H1 (cell line): Measurements from ENCODE around the gene LYRM7. TPM values are rescaled to one million over a fixed set of nuclear protein-coding genes. Genes with fewer than 3 reads are reported as not detected.

Source experiments
- CTCF ChIA-PET: fragments of 300-600 bp; sonication (Branson Sonifier 250); formaldehyde crosslinking; loops from one replicate; lab custom pipeline; 2021; ENCODE audit not compliant: partially characterized antibody; lab: Charles Lee
- POLR2A ChIA-PET: fragments of 300-600 bp; sonication (Branson Sonifier 250); formaldehyde crosslinking; loops from one replicate; lab custom pipeline; 2021; ENCODE audit warnings: inconsistent platforms; ENCODE audit not compliant: partially characterized antibody; lab: Charles Lee
- DNase-seq, 2 experiments: peaks; one replicate each; pipeline versions ENCODE4 v3.0.0 to v3.0.0-alpha.2; 2010 to 2022; ENCODE audit warnings: low spot score in 2 of 2, low read depth in 1 of 2, mixed read lengths in 1 of 2
- FAIRE-seq: peaks from 2 replicates; lab custom pipeline; 2011; peaks lifted over from hg19 to GRCh38; lab: Jason Lieb, UNC
- H2AFZ ChIP-seq: 2 replicates; pipeline ENCODE4 v1.8.1; 2012; ENCODE audit warnings: low read length, inconsistent platforms
- H2AK5ac ChIP-seq: 2 replicates; pipeline ENCODE4 v1.6.1; 2013; ENCODE audit warnings: low read depth, low read length
- H2BK120ac ChIP-seq: replicated peaks from 2 replicates; pipeline ENCODE3; 2013; ENCODE audit warnings: low read depth, low read length, inconsistent platforms
- H2BK12ac ChIP-seq: 2 replicates; pipeline ENCODE4 v1.6.1; 2013; ENCODE audit warnings: low read depth, low read length
- H2BK15ac ChIP-seq: 2 replicates; pipeline ENCODE4 v1.6.1; 2013; ENCODE audit warnings: low read length
- H2BK20ac ChIP-seq: 2 replicates; pipeline ENCODE4 v1.6.1; 2013; ENCODE audit warnings: low read length
- H2BK5ac ChIP-seq: 2 replicates; pipeline ENCODE4 v1.6.1; 2013; ENCODE audit warnings: low read depth, low read length
- H3K14ac ChIP-seq: 2 replicates; pipeline ENCODE4 v1.6.1; 2013; ENCODE audit warnings: inconsistent platforms; ENCODE audit not compliant: insufficient read length
- H3K18ac ChIP-seq: 2 replicates; pipeline ENCODE4 v1.6.1; 2013; ENCODE audit warnings: low read length; ENCODE audit errors: extremely low read depth
- H3K23ac ChIP-seq: 2 replicates; pipeline ENCODE4 v1.6.1; 2013; ENCODE audit warnings: inconsistent platforms; ENCODE audit not compliant: insufficient read length
- H3K23me2 ChIP-seq: 2 replicates; pipeline ENCODE4 v1.6.1; 2013; ENCODE audit warnings: low read depth, low read length
- H3K27ac ChIP-seq: 2 replicates; pipeline ENCODE4 v1.6.1; 2011; ENCODE audit warnings: low read depth, low read length, inconsistent platforms
- H3K27me3 ChIP-seq, 4 experiments: replicated peaks in 1 of 4; 1 replicate in 1 of 4; 2 replicates in 3 of 4; pipeline versions ENCODE4 v1.6.1 to v1.8.1; 2011 to 2013; ENCODE audit warnings: low read length in 3 of 4, mild to moderate bottlenecking in 3 of 4, inconsistent platforms in 2 of 4, mixed read lengths in 2 of 4, moderate library complexity in 1 of 4; ENCODE audit not compliant: control insufficient read depth in 3 of 4, insufficient read depth in 3 of 4; ENCODE audit errors: extremely low read depth in 1 of 4
- H3K36me3 ChIP-seq, 4 experiments: 2 replicates each; pipeline versions ENCODE4 v1.6.1 to v1.8.1; 2011 to 2013; ENCODE audit warnings: mild to moderate bottlenecking in 4 of 4, low read length in 3 of 4, moderate library complexity in 2 of 4, control low read depth in 1 of 4, inconsistent platforms in 1 of 4; ENCODE audit not compliant: insufficient read depth in 4 of 4, control insufficient read depth in 2 of 4
- H3K4ac ChIP-seq: replicated peaks from 2 replicates; pipeline ENCODE3; 2013; ENCODE audit warnings: low read length, low read depth, mixed read lengths, inconsistent platforms; ENCODE audit not compliant: insufficient read length
- H3K4me1 ChIP-seq, 4 experiments: replicated peaks in 1 of 4; 1 replicate in 1 of 4; 2 replicates in 3 of 4; pipeline versions ENCODE4 v1.6.1 to v1.8.1; 2011 to 2013; ENCODE audit warnings: low read length in 3 of 4, inconsistent platforms in 2 of 4, mixed read lengths in 1 of 4; ENCODE audit not compliant: insufficient read depth in 4 of 4, control insufficient read depth in 3 of 4
- H3K4me2 ChIP-seq, 2 experiments: 2 replicates each; pipeline versions ENCODE4 v1.6.1 to v1.8.1; 2011 to 2013; ENCODE audit warnings: low read depth in 2 of 2, low read length in 2 of 2, control low read depth in 1 of 2, inconsistent platforms in 1 of 2, mild to moderate bottlenecking in 1 of 2; ENCODE audit not compliant: insufficient read depth in 1 of 2
- H3K4me3 ChIP-seq, 4 experiments: fragments of 200-600, 300-600 bp in 1 of 4; sonication (generic), shearing (Covaris generic), sonication (Bioruptor Twin) in 1 of 4; 2 replicates each; pipeline versions ENCODE4 v1.5.1 to v1.8.1; 2011 to 2016; ENCODE audit warnings: low read length in 4 of 4, low read depth in 3 of 4, control low read depth in 2 of 4, inconsistent platforms in 2 of 4, mild to moderate bottlenecking in 2 of 4, mixed read lengths in 1 of 4, moderate library complexity in 1 of 4; ENCODE audit not compliant: insufficient read depth in 2 of 4; ENCODE audit errors: extremely low read depth in 1 of 4
- H3K56ac ChIP-seq: replicated peaks from 2 replicates; pipeline ENCODE3; 2013; ENCODE audit warnings: low read depth, mild to moderate bottlenecking, mixed read lengths, low read length, inconsistent platforms; ENCODE audit not compliant: insufficient read length
- H3K79me1 ChIP-seq: 2 replicates; pipeline ENCODE4 v1.6.1; 2013; ENCODE audit warnings: low read depth, low read length, control low read depth
- H3K79me2 ChIP-seq, 2 experiments: 2 replicates each; pipeline versions ENCODE4 v1.6.1 to v1.8.1; 2012 to 2013; ENCODE audit warnings: low read length in 2 of 2, mild to moderate bottlenecking in 2 of 2, inconsistent platforms in 1 of 2; ENCODE audit not compliant: insufficient read depth in 2 of 2, control insufficient read depth in 1 of 2
- H3K9ac ChIP-seq, 4 experiments: replicated peaks in 1 of 4; 1 replicate in 1 of 4; 2 replicates in 3 of 4; pipeline versions ENCODE4 v1.6.1 to v1.8.1; 2011 to 2013; ENCODE audit warnings: low read depth in 3 of 4, low read length in 3 of 4, control low read depth in 2 of 4, mild to moderate bottlenecking in 2 of 4, moderate library complexity in 2 of 4, inconsistent platforms in 1 of 4; ENCODE audit errors: extremely low read depth in 1 of 4
- H3K9me3 ChIP-seq, 2 experiments: 2 replicates each; pipeline versions ENCODE4 v1.6.1 to v1.8.1; 2012 to 2013; ENCODE audit warnings: mild to moderate bottlenecking in 2 of 2, moderate library complexity in 2 of 2, control low read depth in 1 of 2, inconsistent platforms in 1 of 2, low read depth in 1 of 2, low read length in 1 of 2, mixed read lengths in 1 of 2; ENCODE audit not compliant: insufficient read depth in 2 of 2
- H4K20me1 ChIP-seq, 2 experiments: replicated peaks in 1 of 2; 2 replicates each; pipeline versions ENCODE3 to v1.8.1; 2011 to 2013; ENCODE audit warnings: inconsistent platforms in 2 of 2, low read length in 2 of 2, mild to moderate bottlenecking in 1 of 2; ENCODE audit not compliant: insufficient read depth in 2 of 2, control insufficient read depth in 1 of 2
- H4K5ac ChIP-seq: 2 replicates; pipeline ENCODE4 v1.6.1; 2013; ENCODE audit warnings: low read length, low read depth, mixed read lengths, inconsistent platforms; ENCODE audit not compliant: insufficient read length
- H4K8ac ChIP-seq: 2 replicates; pipeline ENCODE4 v1.8.0; 2013; ENCODE audit warnings: mild to moderate bottlenecking, moderate library complexity, low read length, inconsistent platforms; ENCODE audit not compliant: insufficient read depth; ENCODE audit errors: extremely low read depth
- H4K91ac ChIP-seq: replicated peaks from 2 replicates; pipeline ENCODE3; 2013; ENCODE audit warnings: low read length, mixed read lengths, inconsistent platforms; ENCODE audit not compliant: insufficient read length
- HDAC6 ChIP-seq: IDR thresholded peaks from one replicate; pipeline ENCODE4 v1.7.1; 2012; ENCODE audit warnings: low read depth, mild to moderate bottlenecking, inconsistent platforms, low read length, moderate library complexity
- SUZ12 ChIP-seq: fragments of 200-600 bp; sonication (generic); IDR thresholded peaks from 2 replicates; pipeline ENCODE4 v1.6.1; 2012; ENCODE audit warnings: mild to moderate bottlenecking, inconsistent platforms, low read length, moderate library complexity, mixed read lengths
- polyA plus RNA-seq, 7 experiments: library from polyadenylated mRNA; depleted of rRNA in 3 of 7; stranded (reverse) in 5 of 7; unstranded in 2 of 7; fragments of >200 nt in 5 of 7; fragments of 200-250 nt in 2 of 7; gene quantifications; 1 replicate in 5 of 7; 2 replicates in 1 of 7; 4 replicates in 1 of 7; pipeline versions ENCODE4 v1.2.1 to v1.2.3, GENCODE V29; 2011 to 2013; ENCODE audit warnings: missing spikeins in 2 of 7, mixed read lengths in 2 of 7
- total RNA-seq: library from RNA; stranded (reverse); fragmentation: NEBNext Ultra II Directional; extraction: Animal tissue kit (Norgen Biotek cat#: 25700); gene quantifications from 2 replicates; pipeline ENCODE4 v1.2.1, GENCODE V29; 2021

The LYRM7 gene
- total and polyA plus RNA-seq, 2 of the 8 experiments (the other 6 are each of a cell fraction or from before 2014, with no cell fraction given), result 1.9 to 12.6 TPM

GRCh38 chr5:131245312-131245711, 74.6 kb downstream of the LYRM7 start:
- FAIRE-seq (no peak), DNase-seq (no peak)
- Histone ChIP-seq H4K20me1 (no peaks in the 10 kb centered on the region), H3K18ac (no peak overlapping the region), H2AK5ac (no peak overlapping the region), H3K4ac (no peak overlapping the region), H3K79me2 (no peaks in the 10 kb centered on the region), H3K14ac (no peak overlapping the region), H3K23me2 (no peaks in the 10 kb centered on the region), H2BK15ac (no peak overlapping the region), H3K4me1 (no peaks in the 10 kb centered on the region), H3K4me2 (no peak overlapping the region), H2BK5ac (no peak overlapping the region), H4K8ac (no peak overlapping the region), H2BK20ac (no peak overlapping the region), H4K91ac (no peak overlapping the region), H2BK12ac (no peak overlapping the region), H4K5ac (no peak overlapping the region), H3K4me3 (no peak overlapping the region), H3K9me3 (no peaks in the 10 kb centered on the region), H3K23ac (no peak overlapping the region), H3K9ac (no peak overlapping the region), H3K36me3 (no peaks in the 10 kb centered on the region), H3K27me3 (no peaks in the 10 kb centered on the region), H3K56ac (no peak overlapping the region), H3K27ac (no peak overlapping the region), H3K79me1 (no peaks in the 10 kb centered on the region), H2BK120ac (no peak overlapping the region), H2AFZ (no peak overlapping the region)
- CTCF ChIA-PET, result interaction anchor here (0.9 kb wide), 1 partner anchor 13 kb away, joined by 3 read pairs; no protein-coding TSS in a partner anchor
- POLR2A ChIA-PET, result no interaction called here
- TF ChIP-seq SUZ12 (no peak), HDAC6 (no peak)
